ENCODE results near the gene COG5.

DNA sequence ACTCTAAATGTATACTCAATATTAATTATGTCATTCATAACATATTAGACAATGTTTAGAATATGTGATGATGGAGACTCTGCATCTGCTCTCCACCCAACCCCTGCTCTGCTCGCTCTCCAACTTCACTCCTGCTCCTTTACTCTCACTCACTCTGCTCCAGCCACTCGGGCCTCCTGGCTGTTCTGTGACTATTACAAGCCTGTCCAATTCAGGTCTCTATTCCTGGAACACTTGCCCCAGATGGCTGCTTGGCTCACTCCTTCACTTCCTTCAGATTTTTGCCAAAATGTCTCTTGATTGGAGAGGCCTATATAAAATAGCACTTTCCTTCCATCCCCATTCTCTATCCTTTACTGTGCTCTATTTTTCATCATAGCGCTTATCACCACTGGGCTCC is 310.1 kb downstream of the COG5 start:
- no peak for TF ChIP-seq POLR2A (IDR thresholded peaks at IDR 0.05)
- TF ChIP-seq, protein P1, sequence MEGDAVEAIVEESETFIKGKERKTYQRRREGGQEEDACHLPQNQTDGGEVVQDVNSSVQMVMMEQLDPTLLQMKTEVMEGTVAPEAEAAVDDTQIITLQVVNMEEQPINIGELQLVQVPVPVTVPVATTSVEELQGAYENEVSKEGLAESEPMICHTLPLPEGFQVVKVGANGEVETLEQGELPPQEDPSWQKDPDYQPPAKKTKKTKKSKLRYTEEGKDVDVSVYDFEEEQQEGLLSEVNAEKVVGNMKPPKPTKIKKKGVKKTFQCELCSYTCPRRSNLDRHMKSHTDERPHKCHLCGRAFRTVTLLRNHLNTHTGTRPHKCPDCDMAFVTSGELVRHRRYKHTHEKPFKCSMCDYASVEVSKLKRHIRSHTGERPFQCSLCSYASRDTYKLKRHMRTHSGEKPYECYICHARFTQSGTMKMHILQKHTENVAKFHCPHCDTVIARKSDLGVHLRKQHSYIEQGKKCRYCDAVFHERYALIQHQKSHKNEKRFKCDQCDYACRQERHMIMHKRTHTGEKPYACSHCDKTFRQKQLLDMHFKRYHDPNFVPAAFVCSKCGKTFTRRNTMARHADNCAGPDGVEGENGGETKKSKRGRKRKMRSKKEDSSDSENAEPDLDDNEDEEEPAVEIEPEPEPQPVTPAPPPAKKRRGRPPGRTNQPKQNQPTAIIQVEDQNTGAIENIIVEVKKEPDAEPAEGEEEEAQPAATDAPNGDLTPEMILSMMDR (IDR thresholded peaks at IDR 0.05) = no peak
